Measurements from ENCODE around the gene PTRH1. TPM values are rescaled to one million over a fixed set of nuclear protein-coding genes. Genes with fewer than 3 reads are reported as not detected.
"Not testable (repeated sequence)": the region's sequence is repeated elsewhere in the genome, so short reads cannot be mapped to it uniquely, and the experiment has no call there.

Gene PTRH1
- polyA plus RNA-seq (ENCODE audit: insufficient read length), result 6.4 TPM

- DNase-seq (ENCODE audit: low read depth), result peak; percentile 88
These were observed at the start of gene PTRH1, which contains the start of gene TTC16 for GRCh38 chr9:127715470-127716337. TSS of gene PTRH1 (minus strand) at chr9:127715663. CDS start at chr9:127715639, 24 bp downstream. TSS of gene TTC16 (plus strand) at chr9:127716079. CDS start at chr9:127716146, 67 bp downstream.

GRCh38 chr9:127763918-127764384, 48.5 kb upstream of the PTRH1 start:
- no peak for DNase-seq (ENCODE audit: low read depth)

GRCh38 chr9:127762111-127762676, 46.7 kb upstream of the PTRH1 start:
- DNase-seq (ENCODE audit: low read depth), result no peak

GRCh38 chr9:127761491-127761956, 46.1 kb upstream of the PTRH1 start:
- no peak for DNase-seq (ENCODE audit: low read depth)

- DNase-seq (ENCODE audit: low read depth), result no peak
These were observed 45.6 kb upstream of the PTRH1 start for GRCh38 chr9:127761061-127761460.

- DNase-seq (ENCODE audit: low read depth), result no peak
These were observed 43.4 kb upstream of the PTRH1 start for GRCh38 chr9:127758843-127759242.

GRCh38 chr9:127756776-127757175, 41.3 kb upstream of the PTRH1 start:
- not testable (repeated sequence) for DNase-seq (ENCODE audit: low read depth)

- no peak for DNase-seq (ENCODE audit: low read depth)
These were observed 40.8 kb upstream of the PTRH1 start for GRCh38 chr9:127756233-127756632.

GRCh38 chr9:127755061-127756060, 39.9 kb upstream of the PTRH1 start:
- DNase-seq (ENCODE audit: low read depth), result no peak

GRCh38 chr9:127754099-127755060, 38.9 kb upstream of the PTRH1 start:
- DNase-seq (ENCODE audit: low read depth), result no peak

GRCh38 chr9:127753622-127754021, 38.2 kb upstream of the PTRH1 start:
- DNase-seq (ENCODE audit: low read depth), result no peak

- no peak for DNase-seq (ENCODE audit: low read depth)
These were observed 37.7 kb upstream of the PTRH1 start for GRCh38 chr9:127753148-127753547.

GRCh38 chr9:127751269-127752054, 36.0 kb upstream of the PTRH1 start:
- DNase-seq (ENCODE audit: low read depth), result no peak

GRCh38 chr9:127749090-127749787, 33.8 kb upstream of the PTRH1 start:
- no peak for DNase-seq (ENCODE audit: low read depth)

GRCh38 chr9:127746959-127747569, 31.6 kb upstream of the PTRH1 start:
- no peak for DNase-seq (ENCODE audit: low read depth)

- DNase-seq (ENCODE audit: low read depth), result no peak
These were observed 29.1 kb upstream of the PTRH1 start for GRCh38 chr9:127744398-127745110.

GRCh38 chr9:127742435-127743088, 27.1 kb upstream of the PTRH1 start:
- DNase-seq (ENCODE audit: low read depth), result no peak

Measured in forelimb muscle (tissue), 1 donor.